Naive thymus-derived CD8-positive, alpha-beta T cell (primary cell): ENCODE results near the gene DNAH3. TPM values are rescaled to one million over a fixed set of nuclear protein-coding genes. Genes with fewer than 3 reads are reported as not detected.

Experiments used
- ATAC-seq, 2 donors: fragments of 150-1000 bp; cut with Tn5 transposase in 1 of 2; sonication (Bioruptor Pico), chemical (Tn5 transposase) in 1 of 2; 1 replicate in 1 of 2; 2 replicates in 1 of 2; pipeline ENCODE4 v1.10.0; 2021; ENCODE audit warnings: mild to moderate bottlenecking in 2 of 2, moderate library complexity in 2 of 2
- POLR2A ChIA-PET: fragments of 350-600 bp; sonication (Branson Sonifier 250); formaldehyde crosslinking; loops from one replicate; lab custom pipeline; 2021; ENCODE audit warnings: antibody characterized with exemption; lab: Charles Lee
- DNase-seq, 10 donors: peaks; one replicate each; pipeline versions ENCODE4 v3.0.0 to v3.0.0-alpha.2; 2020 to 2022
- H3K27ac Mint-ChIP-seq, 10 donors: one replicate each; pipeline ENCODE4 v1.8.0; 2020 to 2022; ENCODE audit warnings: mild to moderate bottlenecking in 10 of 10, mixed read lengths in 10 of 10, moderate library complexity in 4 of 10, inconsistent platforms in 1 of 10
- H3K27me3 Mint-ChIP-seq, 5 donors: one replicate each; pipeline ENCODE4 v1.8.0; 2021 to 2022; ENCODE audit warnings: mixed read lengths in 5 of 5
- H3K36me3 Mint-ChIP-seq, 3 donors: one replicate each; pipeline ENCODE4 v1.8.0; 2020 to 2022; ENCODE audit warnings: mixed read lengths in 3 of 3, mild to moderate bottlenecking in 2 of 3, inconsistent platforms in 1 of 3
- H3K4me1 Mint-ChIP-seq, 4 donors: one replicate each; pipeline ENCODE4 v1.8.0; 2021 to 2022; ENCODE audit warnings: mixed read lengths in 4 of 4
- H3K4me3 Mint-ChIP-seq, 10 donors: one replicate each; pipeline ENCODE4 v1.8.0; 2020 to 2022; ENCODE audit warnings: mild to moderate bottlenecking in 10 of 10, mixed read lengths in 10 of 10, moderate library complexity in 6 of 10, inconsistent platforms in 1 of 10
- H3K9me3 Mint-ChIP-seq, 9 donors: one replicate each; pipeline ENCODE4 v1.8.0; 2020 to 2022; ENCODE audit warnings: mixed read lengths in 9 of 9, mild to moderate bottlenecking in 3 of 9, inconsistent platforms in 1 of 9, moderate library complexity in 1 of 9
- polyA plus RNA-seq, 3 donors: library from polyadenylated mRNA; unstranded; fragments of 300-500 nt; fragmentation: Illumina TruSeq; gene quantifications; one replicate each; pipeline ENCODE4 v1.2.3, GENCODE V29; 2021
- total RNA-seq, 8 experiments: library from RNA in 2 of 8; stranded (reverse) in 2 of 8; gene quantifications; one replicate each; pipeline ENCODE4 v1.2.3 and lab custom pipeline; 2021 to 2026

The DNAH3 gene
- total and polyA plus RNA-seq, 5 experiments from 2014 or later: not detected

DNA sequence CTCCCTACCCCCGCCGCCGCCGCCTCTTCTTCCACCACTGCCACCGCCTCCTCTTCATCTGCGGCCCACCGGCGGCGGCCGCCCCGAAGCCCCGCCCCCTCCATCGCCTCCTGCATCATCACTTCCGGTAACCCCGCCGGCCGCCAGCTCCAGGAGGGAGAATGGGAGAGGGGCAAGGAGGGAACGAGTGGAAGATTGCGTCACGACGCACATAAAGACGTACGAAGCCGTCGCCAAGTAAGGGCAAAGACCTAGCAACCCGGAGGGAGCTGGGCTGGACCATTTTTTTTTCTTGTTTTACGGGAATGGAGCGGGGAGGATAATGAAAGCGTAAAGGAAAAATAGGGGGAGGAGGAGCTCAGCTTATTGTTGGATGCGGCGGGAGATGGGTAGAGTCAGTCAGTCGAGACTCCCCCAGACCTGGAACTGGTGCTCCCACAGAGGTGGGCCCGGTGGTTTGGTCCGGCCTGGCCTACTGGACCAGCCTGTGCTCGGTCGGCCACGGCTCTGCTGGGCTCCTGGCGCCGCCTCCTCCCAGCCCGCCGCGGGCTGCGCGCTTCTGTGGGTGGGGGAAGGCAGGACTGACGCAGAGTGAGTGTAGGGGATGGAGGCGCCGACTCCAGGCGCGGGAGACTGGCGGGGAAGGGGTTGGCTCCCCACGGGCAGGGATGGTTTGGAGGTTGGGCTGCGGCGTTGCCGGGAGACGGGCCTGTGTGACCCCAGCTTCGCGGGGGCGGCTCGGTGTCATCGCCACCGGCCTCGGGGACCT is 250.2 kb downstream of the DNAH3 start, which contains the start of the genes DCUN1D3 and LYRM1:
Gene DCUN1D3 (minus strand): TSS at position 60 of the 769 bp plus-strand sequence. CDS start 37,820 bp downstream, outside the sequence.
Gene LYRM1 (plus strand): TSS at position 473 of the 769 bp plus-strand sequence. CDS start 14,785 bp downstream, outside the sequence.
- DNase-seq (peak; percentile 72 to 90 (median 82)), ATAC-seq (peak; percentile 73 to 76)
- no peaks in the 10 kb centered on the region for H3K27me3 Mint-ChIP-seq
- H3K4me1 Mint-ChIP-seq: peaks cover 48 to 74% (median 64%) of the 10 kb centered on the region in 4 donors
- H3K27ac Mint-ChIP-seq: peak within 1 kb of the TSS; percentile 96 to 100 (median 98)
- H3K9me3 Mint-ChIP-seq: no peaks in the 10 kb centered on the region
- POLR2A ChIA-PET: interaction anchor here (0.9 to 1.9 kb wide), 6 partner anchors 9 to 159 kb away, joined by 3 to 9 read pairs (median 4); partner anchors contain the start of gene THUMPD1
- H3K36me3 Mint-ChIP-seq: peaks cover 0 to 14% (median 3%) of the 10 kb centered on the region in 3 donors
- H3K4me3 Mint-ChIP-seq: peak within 1 kb of the TSS; percentile 89 to 99 (median 96)

GRCh38 chr16:20899477-20900298 is 251.0 kb downstream of the DNAH3 start:
- ATAC-seq (peak; percentile 22 to 35), DNase-seq (peak in 2 of 10 donors; percentile 7)
- Mint-ChIP-seq H3K4me1 (peaks cover 46 to 67% (median 58%) of the 10 kb centered on the region in 4 donors), H3K4me3 (peak overlapping the region; percentile 89 to 99 (median 96)), H3K27ac (peak overlapping the region; percentile 96 to 100 (median 98)), H3K27me3 (no peaks in the 10 kb centered on the region), H3K9me3 (no peaks in the 10 kb centered on the region), H3K36me3 (peaks cover 0 to 15% (median 3%) of the 10 kb centered on the region in 3 donors)
- POLR2A ChIA-PET: interaction anchor here (0.6 to 1.9 kb wide), 5 partner anchors 25 to 1292 kb away, joined by 3 to 9 read pairs (median 4); partner anchors contain the start of gene THUMPD1

DNA sequence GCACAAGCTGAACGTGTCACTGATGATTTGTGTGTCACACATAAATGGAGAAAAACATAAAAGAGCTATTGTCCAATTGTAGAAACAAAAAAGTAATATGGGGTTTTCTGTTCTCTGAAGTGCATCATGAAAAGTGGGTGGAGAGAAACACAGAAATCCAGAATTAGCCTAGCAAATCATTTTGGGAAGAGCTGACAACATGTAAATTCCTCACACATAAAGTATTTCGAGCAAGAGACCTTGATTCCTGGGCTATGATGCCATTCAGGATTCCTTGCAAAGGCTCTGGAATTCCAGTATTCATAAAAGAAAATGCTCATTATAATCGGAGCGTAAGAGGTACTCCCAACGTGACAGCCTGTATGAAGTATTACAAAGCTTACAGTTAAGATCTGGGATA is 251.6 kb downstream of the DNAH3 start:
- peak overlapping the region; percentile 89 to 99 (median 96) for H3K4me3 Mint-ChIP-seq
- DNase-seq: no peak
- POLR2A ChIA-PET: interaction anchor here (0.6 kb wide), 1 partner anchor 1292 kb away, joined by 3 read pairs; no protein-coding TSS in a partner anchor
- peak overlapping the region; percentile 84 to 100 (median 98) for H3K27ac Mint-ChIP-seq
- no peaks in the 10 kb centered on the region for H3K27me3 Mint-ChIP-seq
- H3K9me3 Mint-ChIP-seq: no peaks in the 10 kb centered on the region
- no peak for ATAC-seq
- H3K4me1 Mint-ChIP-seq: peaks cover 41 to 61% (median 52%) of the 10 kb centered on the region in 4 donors
- H3K36me3 Mint-ChIP-seq: peaks cover 0 to 15% (median 3%) of the 10 kb centered on the region in 3 donors

DNA sequence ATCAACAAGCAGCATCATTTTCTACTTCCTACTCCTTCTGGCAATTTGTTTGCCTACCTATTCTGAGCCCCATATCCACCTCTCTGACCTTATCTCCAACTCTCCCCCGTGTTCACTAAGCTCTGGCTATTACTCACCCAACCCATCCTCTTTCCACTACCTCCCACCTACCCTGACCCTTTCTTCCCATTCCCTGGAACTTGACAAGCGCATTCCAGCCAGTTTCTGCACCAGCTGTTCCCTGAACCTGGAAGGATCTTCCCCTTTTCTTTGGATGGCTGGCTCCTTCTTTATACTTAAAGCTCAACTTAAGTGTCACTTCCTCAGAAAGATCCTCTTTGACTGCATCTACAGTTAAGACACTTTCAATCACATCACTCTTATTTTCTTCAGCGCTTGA is 252.7 kb downstream of the DNAH3 start:
- DNase-seq (no peak), ATAC-seq (no peak)
- Mint-ChIP-seq H3K4me3 (peak overlapping the region in 4 of 10 donors; percentile 11 to 99 (median 32)), H3K9me3 (no peaks in the 10 kb centered on the region), H3K27ac (peak overlapping the region in 6 of 10 donors; percentile 0 to 66 (median 37)), H3K27me3 (no peaks in the 10 kb centered on the region), H3K36me3 (peaks cover 0 to 22% (median 3%) of the 10 kb centered on the region in 3 donors), H3K4me1 (peaks cover 37 to 51% (median 41%) of the 10 kb centered on the region in 4 donors)
- POLR2A ChIA-PET: no interaction called here

GRCh38 chr16:20897253-20897897 is 253.3 kb downstream of the DNAH3 start:
- Mint-ChIP-seq H3K4me1 (peaks cover 32 to 55% (median 38%) of the 10 kb centered on the region in 4 donors), H3K27me3 (no peaks in the 10 kb centered on the region), H3K9me3 (no peaks in the 10 kb centered on the region), H3K36me3 (peaks cover 0 to 27% (median 3%) of the 10 kb centered on the region in 3 donors), H3K27ac (peak overlapping the region in 5 of 10 donors; percentile 0 to 66 (median 27)), H3K4me3 (peak overlapping the region in 3 of 10 donors; percentile 11 to 34 (median 29))
- ATAC-seq (no peak), DNase-seq (no peak)
- POLR2A ChIA-PET: no interaction called here

DNA sequence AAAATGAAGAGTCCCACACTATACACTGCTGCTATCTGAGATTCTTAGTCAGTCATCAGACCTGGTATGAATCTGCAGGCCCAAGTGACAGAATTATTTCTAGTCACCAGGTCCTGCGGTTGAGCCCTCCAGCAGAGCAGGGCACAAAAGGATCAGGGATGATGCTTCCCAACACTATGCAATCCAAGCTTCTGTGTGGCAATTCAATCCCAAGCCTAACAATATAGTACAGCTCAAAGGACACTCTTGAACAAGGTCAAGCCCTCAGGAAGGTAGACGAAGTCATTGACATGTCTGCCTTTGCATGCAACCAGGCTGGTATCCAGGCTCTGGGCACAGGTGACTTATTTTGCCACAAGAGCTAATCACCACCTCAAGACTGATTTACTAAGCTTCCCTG is 256.3 kb downstream of the DNAH3 start:
- Mint-ChIP-seq H3K4me3 (no peak overlapping the region), H3K27me3 (no peaks in the 10 kb centered on the region), H3K4me1 (peaks cover 13 to 31% (median 23%) of the 10 kb centered on the region in 4 donors), H3K27ac (no peak overlapping the region), H3K36me3 (peaks cover 0 to 39% (median 11%) of the 10 kb centered on the region in 3 donors), H3K9me3 (no peaks in the 10 kb centered on the region)
- DNase-seq (no peak), ATAC-seq (no peak)
- POLR2A ChIA-PET: interaction anchor here (0.9 kb wide), 1 partner anchor 28 kb away, joined by 3 read pairs; no protein-coding TSS in a partner anchor

DNA sequence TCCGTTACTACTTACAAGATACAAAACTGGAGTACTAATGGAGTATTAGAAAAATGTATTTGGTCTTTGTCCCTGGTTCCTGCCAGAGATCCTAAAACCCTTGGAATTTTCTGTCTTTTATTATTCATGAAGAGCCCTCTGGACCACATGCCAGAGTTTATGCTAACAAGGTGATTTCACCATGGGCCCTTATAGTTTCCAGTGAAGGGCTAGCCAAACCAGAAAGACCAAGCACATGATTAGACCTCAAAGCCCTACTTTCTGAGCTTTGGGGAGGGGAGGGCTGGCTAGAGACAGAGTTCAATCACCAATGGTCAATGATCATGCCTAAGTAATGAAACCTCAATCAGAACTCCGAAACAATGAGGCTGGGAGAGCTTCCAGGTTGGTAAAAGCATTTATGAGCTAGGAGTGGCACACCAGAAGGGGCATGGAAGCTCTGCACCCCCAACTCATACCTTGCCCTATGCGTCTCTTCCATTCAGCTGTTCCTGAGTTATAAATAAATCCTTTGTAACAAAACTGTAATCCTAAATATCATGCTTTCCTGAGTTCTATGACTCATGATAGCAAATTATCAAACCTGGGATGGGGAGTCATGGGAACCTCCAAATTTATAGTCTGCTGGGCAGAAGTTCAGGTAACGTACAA is 260.9 kb downstream of the DNAH3 start:
- DNase-seq (no peak), ATAC-seq (no peak)
- H3K27me3 Mint-ChIP-seq: no peaks in the 10 kb centered on the region
- peak overlapping the region in 1 of 10 donors; percentile 2 for H3K27ac Mint-ChIP-seq
- H3K4me1 Mint-ChIP-seq: peaks cover 2 to 19% (median 18%) of the 10 kb centered on the region in 4 donors
- H3K36me3 Mint-ChIP-seq: peaks cover 0 to 24% (median 11%) of the 10 kb centered on the region in 3 donors
- POLR2A ChIA-PET: no interaction called here
- no peak overlapping the region for H3K4me3 Mint-ChIP-seq
- no peaks in the 10 kb centered on the region for H3K9me3 Mint-ChIP-seq

- Mint-ChIP-seq H3K9me3 (no peaks in the 10 kb centered on the region), H3K36me3 (peaks cover 0 to 16% (median 14%) of the 10 kb centered on the region in 3 donors), H3K27ac (peak overlapping the region in 1 of 10 donors; percentile 17), H3K27me3 (no peaks in the 10 kb centered on the region), H3K4me3 (no peak overlapping the region), H3K4me1 (peaks cover 8 to 25% (median 21%) of the 10 kb centered on the region in 4 donors)
- DNase-seq (no peak), ATAC-seq (no peak)
- POLR2A ChIA-PET: no interaction called here
These were observed 263.4 kb downstream of the DNAH3 start for GRCh38 chr16:20887207-20887606.

DNA sequence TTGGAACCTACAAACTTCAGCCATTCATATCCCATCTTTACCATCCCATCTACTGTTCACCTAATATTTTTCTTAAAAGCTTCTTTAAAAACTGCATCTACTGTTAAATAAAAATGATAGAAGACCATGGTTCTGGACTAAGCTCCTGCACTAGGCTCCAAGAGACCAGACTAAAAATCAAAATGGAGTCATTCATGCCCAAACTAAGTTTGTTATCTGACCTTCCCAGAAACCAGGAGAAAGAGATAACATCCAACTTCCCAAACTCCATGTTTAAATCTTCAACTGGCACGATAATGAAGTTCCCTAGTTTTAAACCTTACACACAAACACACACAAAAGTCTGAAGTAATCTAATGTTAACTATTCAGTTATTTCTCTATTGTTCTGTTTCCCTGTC is 264.3 kb downstream of the DNAH3 start:
- no peak overlapping the region for H3K4me3 Mint-ChIP-seq
- H3K27me3 Mint-ChIP-seq: no peaks in the 10 kb centered on the region
- H3K9me3 Mint-ChIP-seq: no peaks in the 10 kb centered on the region
- ATAC-seq (no peak), DNase-seq (no peak)
- H3K36me3 Mint-ChIP-seq: peaks cover 0 to 12% (median 10%) of the 10 kb centered on the region in 3 donors
- peaks cover 8 to 25% (median 17%) of the 10 kb centered on the region in 4 donors for H3K4me1 Mint-ChIP-seq
- POLR2A ChIA-PET: no interaction called here
- peak overlapping the region in 1 of 10 donors; percentile 39 for H3K27ac Mint-ChIP-seq

- no peaks in the 10 kb centered on the region for H3K27me3 Mint-ChIP-seq
- DNase-seq (no peak), ATAC-seq (no peak)
- no peak overlapping the region for H3K4me3 Mint-ChIP-seq
- POLR2A ChIA-PET: no interaction called here
- peaks cover 0 to 6% (median 5%) of the 10 kb centered on the region in 3 donors for H3K36me3 Mint-ChIP-seq
- H3K4me1 Mint-ChIP-seq: peaks cover 13 to 32% (median 15%) of the 10 kb centered on the region in 4 donors
- no peaks in the 10 kb centered on the region for H3K9me3 Mint-ChIP-seq
- H3K27ac Mint-ChIP-seq: peak overlapping the region in 3 of 10 donors; percentile 8 to 58 (median 25)
These were observed 266.4 kb downstream of the DNAH3 start for GRCh38 chr16:20884240-20884556.

DNA sequence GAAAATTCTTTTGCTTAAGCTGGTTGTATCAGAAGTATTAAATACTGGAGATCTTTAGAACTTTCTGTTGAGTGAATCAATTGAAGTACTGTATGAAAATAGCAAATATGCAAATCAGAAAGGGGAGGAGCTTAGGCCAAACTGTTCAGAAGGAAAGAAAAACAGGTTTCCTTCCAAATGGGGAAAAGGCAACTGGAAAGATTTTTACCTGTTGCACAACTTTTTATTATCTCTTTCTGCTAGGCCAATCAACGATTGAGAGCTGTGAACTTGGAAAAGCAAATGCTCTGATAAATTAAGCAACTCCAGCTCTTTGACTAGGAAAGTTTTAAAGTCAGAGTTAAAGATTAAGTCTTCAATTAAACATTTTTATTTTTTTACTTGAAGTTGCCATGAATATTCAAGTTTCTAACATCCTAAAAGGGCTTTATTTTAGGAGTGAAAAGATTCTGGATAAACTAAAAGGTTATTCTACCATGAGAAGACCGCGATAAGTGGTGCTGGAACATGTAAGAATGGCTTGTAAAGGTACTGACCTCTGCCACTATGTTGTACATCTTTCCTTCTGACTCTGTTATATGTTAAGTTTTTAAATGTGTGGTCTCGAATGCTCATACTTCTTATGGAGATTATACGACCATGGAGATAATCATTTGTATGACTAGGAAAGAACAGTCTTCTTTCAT is 266.9 kb downstream of the DNAH3 start:
- ATAC-seq (no peak), DNase-seq (no peak)
- Mint-ChIP-seq H3K27me3 (no peaks in the 10 kb centered on the region), H3K36me3 (peaks cover 0 to 6% (median 5%) of the 10 kb centered on the region in 3 donors), H3K27ac (peak overlapping the region in 2 of 10 donors; percentile 8 to 25), H3K9me3 (no peaks in the 10 kb centered on the region), H3K4me3 (no peak overlapping the region), H3K4me1 (peaks cover 13 to 32% (median 16%) of the 10 kb centered on the region in 4 donors)
- POLR2A ChIA-PET: no interaction called here
